OCI-LY1 (cell line): ENCODE measurements around the gene ASIC3.
"Not testable (repeated sequence)": the region's sequence is repeated elsewhere in the genome, so short reads cannot be mapped to it uniquely, and the experiment has no call there.

Source experiments
- H2AFZ ChIP-seq: fragments of 200-600 bp; sonication (generic), shearing (Covaris generic); 2 replicates; pipeline ENCODE4 v1.6.0; 2014; ENCODE audit warnings: antibody characterized with exemption, mild to moderate bottlenecking, low read length
- H3F3A ChIP-seq: fragments of 200-600 bp; sonication (generic), shearing (Covaris generic); 2 replicates; pipeline ENCODE4 v1.6.0; 2014; ENCODE audit warnings: mild to moderate bottlenecking, antibody characterized with exemption, low read length, moderate library complexity; ENCODE audit not compliant: insufficient read depth
- H3K27ac ChIP-seq: fragments of 200-600 bp; sonication (generic); 2 replicates; pipeline ENCODE4 v1.5.1; 2014; ENCODE audit warnings: low read length, mixed run types, mild to moderate bottlenecking, low read depth; ENCODE audit not compliant: poor library complexity, severe bottlenecking
- H3K27me3 ChIP-seq: fragments of 200-600 bp; sonication (generic); 2 replicates; pipeline ENCODE4 v1.6.0; 2014; ENCODE audit warnings: antibody characterized with exemption, mild to moderate bottlenecking, low read length, moderate library complexity; ENCODE audit not compliant: insufficient read depth
- H3K36me3 ChIP-seq: fragments of 200-600 bp; sonication (generic); 2 replicates; pipeline ENCODE4 v1.6.1; 2014; ENCODE audit warnings: mild to moderate bottlenecking, antibody characterized with exemption, low read length, moderate library complexity, mixed read lengths; ENCODE audit not compliant: insufficient read depth
- H3K4me1 ChIP-seq: fragments of 200-600 bp; sonication (generic); 2 replicates; pipeline ENCODE4 v1.5.1; 2014; ENCODE audit warnings: mild to moderate bottlenecking, low read length, moderate library complexity; ENCODE audit not compliant: insufficient read depth, severe bottlenecking
- H3K4me2 ChIP-seq: fragments of 200-600 bp; sonication (generic), shearing (Covaris generic); 2 replicates; pipeline ENCODE4 v1.6.1; 2014; ENCODE audit warnings: low read length
- H3K4me3 ChIP-seq: fragments of 200-600 bp; sonication (generic); 2 replicates; pipeline ENCODE4 v1.5.1; 2014; ENCODE audit warnings: low read length, low read depth, mild to moderate bottlenecking, mixed read lengths; ENCODE audit not compliant: poor library complexity, severe bottlenecking
- H3K79me2 ChIP-seq: fragments of 200-600 bp; shearing (Covaris generic); 2 replicates; pipeline ENCODE4 v1.6.1; 2016; ENCODE audit warnings: mixed run types, low read length, mixed read lengths; ENCODE audit not compliant: insufficient read depth
- H3K9ac ChIP-seq: fragments of 200-600 bp; sonication (generic), shearing (Covaris generic); 2 replicates; pipeline ENCODE4 v1.6.1; 2014; ENCODE audit warnings: mild to moderate bottlenecking, low read length, mixed read lengths
- H3K9me2 ChIP-seq: fragments of 200-600 bp; sonication (generic), shearing (Covaris generic); 2 replicates; pipeline ENCODE4 v1.6.1; 2014; ENCODE audit warnings: low read depth, mild to moderate bottlenecking, low read length, mixed read lengths
- H3K9me3 ChIP-seq: fragments of 200-600 bp; shearing (Covaris generic); 2 replicates; pipeline ENCODE4 v1.6.1; 2014; ENCODE audit warnings: low read length, mixed read lengths
- H4K20me1 ChIP-seq: fragments of 200-600 bp; sonication (generic), shearing (Covaris generic); 2 replicates; pipeline ENCODE4 v1.6.0; 2016; ENCODE audit warnings: mild to moderate bottlenecking, low read length; ENCODE audit not compliant: insufficient read depth
- CTCF ChIP-seq: fragments of 200-600 bp; sonication (generic), shearing (Covaris generic); IDR thresholded peaks from 2 replicates; pipeline ENCODE4 v1.5.1; 2017; ENCODE audit warnings: mild to moderate bottlenecking, antibody characterized with exemption, low read length, moderate library complexity, mixed read lengths
- EZH2 ChIP-seq: fragments of 200-600 bp; sonication (generic), shearing (Covaris generic); IDR thresholded peaks from 2 replicates; pipeline ENCODE4 v1.8.0; 2017; ENCODE audit warnings: borderline replicate concordance, mixed run types, mild to moderate bottlenecking, antibody characterized with exemption, low read length, moderate library complexity, mixed read lengths

The ASIC3 gene

DNA sequence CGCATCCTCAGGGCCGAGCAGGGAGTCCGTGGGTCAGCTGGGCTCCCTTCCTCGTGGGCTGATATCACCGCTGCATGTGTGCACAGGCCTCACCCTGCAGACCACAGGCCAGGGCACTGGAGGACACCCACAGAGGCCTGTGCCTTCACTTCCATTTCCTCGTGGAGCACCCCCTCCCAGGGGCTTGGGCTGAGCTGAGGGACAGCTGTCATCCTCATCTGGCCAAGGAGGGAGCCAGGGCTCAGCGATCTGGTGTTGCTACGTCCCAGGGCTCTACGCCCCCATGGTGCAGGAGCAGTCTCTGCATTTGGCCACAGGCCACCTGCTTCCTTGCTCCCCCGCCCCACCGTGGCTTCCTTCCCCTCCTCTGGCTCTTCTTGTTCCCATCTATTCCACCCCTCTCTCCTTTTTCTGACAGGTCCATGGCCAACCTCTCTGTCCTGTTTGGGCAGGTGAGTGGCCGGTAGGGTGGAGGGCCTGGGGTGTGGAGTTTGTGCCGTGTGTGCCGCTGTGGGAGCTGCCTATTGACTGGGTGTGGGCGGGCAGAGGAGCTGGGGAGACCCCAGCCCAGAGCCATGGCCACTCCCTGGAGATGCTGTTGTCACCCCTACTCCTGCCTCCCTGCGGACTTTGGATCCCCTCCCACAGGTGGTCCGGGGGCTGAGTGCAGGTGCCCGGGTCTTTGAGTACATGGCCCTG lies 8.3 kb upstream of the ASIC3 start:
- Histone ChIP-seq H3K36me3 (peaks cover 30% of the 10 kb centered on the region; the same call in 1 of the 2 replicates), H3K4me3 (no peak overlapping the region), H3F3A (no peaks in the 10 kb centered on the region), H3K9ac (no peak overlapping the region), H3K27ac (no peak overlapping the region), H3K79me2 (no peaks in the 10 kb centered on the region), H3K4me2 (no peak overlapping the region), H4K20me1 (no peaks in the 10 kb centered on the region), H3K27me3 (no peaks in the 10 kb centered on the region), H2AFZ (no peak overlapping the region), H3K9me2 (no peaks in the 10 kb centered on the region), H3K9me3 (no peaks in the 10 kb centered on the region), H3K4me1 (no peaks in the 10 kb centered on the region)
- no peak for TF ChIP-seq CTCF
- TF ChIP-seq EZH2, result no peak

- no peaks in the 10 kb centered on the region for H3K9me3 ChIP-seq
- no peaks in the 10 kb centered on the region for H3F3A ChIP-seq
- no peak overlapping the region for H3K4me2 ChIP-seq
- peaks cover 30% of the 10 kb centered on the region for H3K36me3 ChIP-seq
- H2AFZ ChIP-seq, result no peak overlapping the region
- H3K9ac ChIP-seq, result no peak overlapping the region
- no peaks in the 10 kb centered on the region for H3K79me2 ChIP-seq
- H3K4me1 ChIP-seq, result no peaks in the 10 kb centered on the region
- H3K27me3 ChIP-seq, result no peaks in the 10 kb centered on the region
- H3K9me2 ChIP-seq, result no peaks in the 10 kb centered on the region
- no peaks in the 10 kb centered on the region for H4K20me1 ChIP-seq
- no peak for TF ChIP-seq CTCF
- no peak for TF ChIP-seq EZH2
- H3K4me3 ChIP-seq, result no peak overlapping the region
- H3K27ac ChIP-seq, result no peak overlapping the region
Measured at GRCh38 chr7:151040616-151041375, 7.5 kb upstream of the ASIC3 start.

- H3K27ac ChIP-seq, H3K79me2 ChIP-seq, H4K20me1 ChIP-seq, H3K9me3 ChIP-seq, H3K9ac ChIP-seq, H3F3A ChIP-seq, H3K27me3 ChIP-seq, H3K9me2 ChIP-seq, H3K4me2 ChIP-seq, H3K4me1 ChIP-seq, H3K4me3 ChIP-seq, H2AFZ ChIP-seq: not testable (repeated sequence)
- H3K36me3 ChIP-seq, result peaks cover 15% of the 10 kb centered on the region
Measured at GRCh38 chr7:151043449-151043848, 4.9 kb upstream of the ASIC3 start.
